Brain pericyte (primary cell): ENCODE data around the gene NAA10.

Source experiments
- DNase-seq: peaks from one replicate; pipeline ENCODE4 v3.0.0-alpha.2; 2012; ENCODE audit warnings: low read depth, low spot score

The NAA10 gene

GRCh38 chrX:153884590-153884989, 50.2 kb downstream of the NAA10 start:
- no peak for DNase-seq

DNA sequence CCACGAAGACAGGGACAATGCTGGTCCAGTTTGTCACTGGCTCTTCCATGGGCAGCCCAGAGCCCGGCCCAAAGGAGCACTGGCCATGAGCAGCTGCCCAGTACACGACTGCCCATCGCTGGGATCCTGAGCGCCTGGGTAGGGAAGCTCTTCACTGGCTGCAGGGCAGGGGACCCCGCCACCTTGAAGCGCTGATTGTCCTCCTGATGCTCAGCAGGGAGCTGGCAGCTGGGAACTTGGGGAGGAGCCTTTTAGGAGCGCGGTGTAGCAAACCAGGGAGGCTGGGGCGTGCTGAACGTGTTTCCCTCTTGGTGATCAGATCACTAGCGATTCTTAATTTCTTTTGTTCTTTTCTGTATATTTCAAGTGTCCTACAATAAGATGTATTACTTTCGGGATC, 50.7 kb downstream of the NAA10 start:
- DNase-seq, result no peak

- DNase-seq, result no peak
Measured at GRCh38 chrX:153883163-153883843, 51.5 kb downstream of the NAA10 start.

- no peak for DNase-seq
Measured at GRCh38 chrX:153882557-153882956, 52.3 kb downstream of the NAA10 start.

- no peak for DNase-seq
Measured at GRCh38 chrX:153882086-153882498, 52.7 kb downstream of the NAA10 start.

- DNase-seq, result no peak
Measured at GRCh38 chrX:153881281-153881680, 53.6 kb downstream of the NAA10 start.

DNA sequence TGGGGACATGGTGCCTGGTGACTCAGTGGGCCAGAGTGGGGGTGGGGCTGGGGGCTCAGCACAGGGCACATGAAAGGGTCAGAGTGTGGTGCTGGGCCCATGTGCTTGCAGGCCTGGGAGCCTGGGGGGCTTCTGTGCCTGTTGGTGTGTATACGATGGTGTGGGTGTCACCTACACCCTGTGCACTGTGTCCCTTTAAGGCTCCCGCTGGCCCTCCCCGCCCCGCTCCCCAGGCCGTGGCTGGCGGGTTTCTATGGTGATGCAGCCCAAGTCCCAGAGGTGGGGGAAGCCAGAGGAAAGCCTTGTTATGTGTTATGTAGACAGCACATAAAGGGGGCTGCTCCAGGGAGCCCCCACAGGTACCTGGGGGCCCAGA, 54.4 kb downstream of the NAA10 start:
- no peak for DNase-seq

GRCh38 chrX:153879741-153880439, 54.9 kb downstream of the NAA10 start:
- no peak for DNase-seq
